Ascending aorta (tissue), 2 donors: ENCODE measurements around the gene SNCG. TPM values are rescaled to one million over a fixed set of nuclear protein-coding genes. Genes with fewer than 3 reads are reported as not detected.

Experiments
- DNase-seq, 2 donors: peaks; one replicate each; pipeline ENCODE4 v3.0.0-alpha.2; 2019; ENCODE audit warnings: low spot score in 2 of 2
- H3K27ac ChIP-seq, 2 donors: fragments of 200-600 bp; sonication (generic); one replicate each; pipeline ENCODE4 v1.5.1; 2016 to 2017; ENCODE audit warnings: mild to moderate bottlenecking in 1 of 2
- H3K27me3 ChIP-seq: fragments of 200-600 bp; sonication (generic); one replicate; pipeline ENCODE4 v1.5.1; 2017
- H3K36me3 ChIP-seq, 2 donors: fragments of 200-600 bp; sonication (generic); one replicate each; pipeline ENCODE4 v1.5.1; 2016
- H3K4me1 ChIP-seq, 2 donors: fragments of 200-600 bp; sonication (generic); one replicate each; pipeline ENCODE4 v1.5.1; 2016 to 2017; ENCODE audit warnings: mild to moderate bottlenecking in 1 of 2
- H3K4me3 ChIP-seq, 2 donors: fragments of 200-600 bp; sonication (generic); one replicate each; pipeline ENCODE4 v1.5.1; 2016 to 2017; ENCODE audit warnings: mild to moderate bottlenecking in 1 of 2
- H3K9me3 ChIP-seq, 2 donors: fragments of 200-600 bp; sonication (generic); one replicate each; pipeline ENCODE4 v1.5.1; 2016
- intact Hi-C: fragments of 100-400 bp; cut with DNase I; formaldehyde crosslinking; loops from one replicate; pipeline ENCODE4 v1.15.1; 2023
- total RNA-seq: library from RNA; depleted of rRNA; stranded (reverse); fragments of >200 nt; gene quantifications from one replicate; pipeline ENCODE4 v1.1.0, GENCODE V29; 2016
- TF ChIP-seq, protein P1 (sequence below), 3 experiments: fragments of 200-600 bp in 2 of 3; fragments of 450-650 bp in 1 of 3; sonication (generic) in 2 of 3; IDR thresholded peaks; one replicate each; pipeline ENCODE4 v1.5.1; 2016 to 2019; ENCODE audit warnings: antibody characterized with exemption in 3 of 3, mild to moderate bottlenecking in 1 of 3, moderate library complexity in 1 of 3

Gene SNCG
- total RNA-seq, 1 donor from 2014 or later: 250 TPM

GRCh38 chr10:86961481-86962091 is 3.2 kb downstream of the SNCG start:
- Histone ChIP-seq H3K4me1 (peaks cover 27 to 56% of the 10 kb centered on the region in 2 donors), H3K27ac (no peak overlapping the region), H3K4me3 (no peak overlapping the region), H3K27me3 (no peaks in the 10 kb centered on the region), H3K36me3 (no peaks in the 10 kb centered on the region), H3K9me3 (no peaks in the 10 kb centered on the region)
- peak in 1 of 2 donors; percentile 63 for DNase-seq
- intact Hi-C loops: loop anchor here (5.0 kb wide), 1 partner anchor 269 kb away; no protein-coding TSS in a partner anchor
- TF ChIP-seq, protein P1, sequence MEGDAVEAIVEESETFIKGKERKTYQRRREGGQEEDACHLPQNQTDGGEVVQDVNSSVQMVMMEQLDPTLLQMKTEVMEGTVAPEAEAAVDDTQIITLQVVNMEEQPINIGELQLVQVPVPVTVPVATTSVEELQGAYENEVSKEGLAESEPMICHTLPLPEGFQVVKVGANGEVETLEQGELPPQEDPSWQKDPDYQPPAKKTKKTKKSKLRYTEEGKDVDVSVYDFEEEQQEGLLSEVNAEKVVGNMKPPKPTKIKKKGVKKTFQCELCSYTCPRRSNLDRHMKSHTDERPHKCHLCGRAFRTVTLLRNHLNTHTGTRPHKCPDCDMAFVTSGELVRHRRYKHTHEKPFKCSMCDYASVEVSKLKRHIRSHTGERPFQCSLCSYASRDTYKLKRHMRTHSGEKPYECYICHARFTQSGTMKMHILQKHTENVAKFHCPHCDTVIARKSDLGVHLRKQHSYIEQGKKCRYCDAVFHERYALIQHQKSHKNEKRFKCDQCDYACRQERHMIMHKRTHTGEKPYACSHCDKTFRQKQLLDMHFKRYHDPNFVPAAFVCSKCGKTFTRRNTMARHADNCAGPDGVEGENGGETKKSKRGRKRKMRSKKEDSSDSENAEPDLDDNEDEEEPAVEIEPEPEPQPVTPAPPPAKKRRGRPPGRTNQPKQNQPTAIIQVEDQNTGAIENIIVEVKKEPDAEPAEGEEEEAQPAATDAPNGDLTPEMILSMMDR (IDR thresholded peaks at IDR 0.05): no peak

GRCh38 chr10:86962136-86962980 is 4.0 kb downstream of the SNCG start:
- TF ChIP-seq, protein P1 (IDR thresholded peaks at IDR 0.05): no peak
- H3K4me1 ChIP-seq: peaks cover 26 to 56% of the 10 kb centered on the region in 2 donors
- intact Hi-C loops: loop anchor here (5.0 kb wide), 1 partner anchor 270 kb away; no protein-coding TSS in a partner anchor

GRCh38 chr10:86962981-86963310 is 4.5 kb downstream of the SNCG start:
- Histone ChIP-seq H3K9me3 (no peaks in the 10 kb centered on the region), H3K4me1 (peaks cover 24 to 57% of the 10 kb centered on the region in 2 donors), H3K27me3 (no peaks in the 10 kb centered on the region), H3K27ac (peak overlapping the region in 1 of 2 donors; percentile 70), H3K36me3 (no peaks in the 10 kb centered on the region), H3K4me3 (no peak overlapping the region)
- intact Hi-C loops: loop anchor here (5.0 kb wide), 1 partner anchor 271 kb away; no protein-coding TSS in a partner anchor
- no peak for DNase-seq
- TF ChIP-seq, protein P1 (IDR thresholded peaks at IDR 0.05): no peak

More at GRCh38 chr10:86962136-86962980, 4.0 kb downstream of the SNCG start:
- Histone ChIP-seq H3K36me3 (no peaks in the 10 kb centered on the region), H3K4me3 (no peak overlapping the region), H3K27me3 (no peaks in the 10 kb centered on the region), H3K9me3 (no peaks in the 10 kb centered on the region), H3K27ac (peak overlapping the region in 1 of 2 donors; percentile 31)
- no peak for DNase-seq

DNA sequence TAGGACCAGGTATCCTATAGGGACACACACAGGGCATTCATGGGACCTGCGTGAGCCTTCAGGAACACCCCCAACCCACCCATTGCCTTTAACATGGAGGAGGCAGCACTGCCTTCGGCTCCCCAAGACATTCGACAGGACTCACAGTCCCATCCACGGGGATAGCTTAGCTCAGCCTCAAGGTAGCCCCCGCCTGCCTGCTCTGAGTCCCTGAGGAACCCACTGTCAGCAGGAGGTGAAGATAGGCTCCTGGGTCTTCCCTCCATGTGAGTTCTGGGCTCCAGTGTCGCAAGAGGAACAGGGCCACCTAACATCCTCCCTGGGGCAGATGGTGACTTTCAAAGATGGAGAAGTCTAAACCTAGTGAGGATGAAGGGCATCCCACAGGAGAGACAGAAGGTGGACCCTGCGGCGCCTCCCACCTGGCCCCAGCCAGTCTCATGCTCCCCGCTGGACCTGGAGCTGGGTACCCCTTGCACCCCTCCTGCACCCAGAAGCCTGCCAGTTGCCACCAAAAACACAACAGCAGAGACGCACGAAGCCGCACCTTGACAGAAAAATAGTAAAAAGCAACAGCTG is 5.0 kb downstream of the SNCG start:
- peaks cover 21 to 53% of the 10 kb centered on the region in 2 donors for H3K4me1 ChIP-seq
- H3K36me3 ChIP-seq: no peaks in the 10 kb centered on the region
- H3K27ac ChIP-seq: peak overlapping the region; percentile 49 to 70
- H3K27me3 ChIP-seq: no peaks in the 10 kb centered on the region
- peak in 1 of 2 donors; percentile 61 for DNase-seq
- no peak overlapping the region for H3K4me3 ChIP-seq
- intact Hi-C loops: loop anchor here (5.0 kb wide), 1 partner anchor 271 kb away; no protein-coding TSS in a partner anchor
- TF ChIP-seq, protein P1 (IDR thresholded peaks at IDR 0.05): no peak
- H3K9me3 ChIP-seq: no peaks in the 10 kb centered on the region

DNA sequence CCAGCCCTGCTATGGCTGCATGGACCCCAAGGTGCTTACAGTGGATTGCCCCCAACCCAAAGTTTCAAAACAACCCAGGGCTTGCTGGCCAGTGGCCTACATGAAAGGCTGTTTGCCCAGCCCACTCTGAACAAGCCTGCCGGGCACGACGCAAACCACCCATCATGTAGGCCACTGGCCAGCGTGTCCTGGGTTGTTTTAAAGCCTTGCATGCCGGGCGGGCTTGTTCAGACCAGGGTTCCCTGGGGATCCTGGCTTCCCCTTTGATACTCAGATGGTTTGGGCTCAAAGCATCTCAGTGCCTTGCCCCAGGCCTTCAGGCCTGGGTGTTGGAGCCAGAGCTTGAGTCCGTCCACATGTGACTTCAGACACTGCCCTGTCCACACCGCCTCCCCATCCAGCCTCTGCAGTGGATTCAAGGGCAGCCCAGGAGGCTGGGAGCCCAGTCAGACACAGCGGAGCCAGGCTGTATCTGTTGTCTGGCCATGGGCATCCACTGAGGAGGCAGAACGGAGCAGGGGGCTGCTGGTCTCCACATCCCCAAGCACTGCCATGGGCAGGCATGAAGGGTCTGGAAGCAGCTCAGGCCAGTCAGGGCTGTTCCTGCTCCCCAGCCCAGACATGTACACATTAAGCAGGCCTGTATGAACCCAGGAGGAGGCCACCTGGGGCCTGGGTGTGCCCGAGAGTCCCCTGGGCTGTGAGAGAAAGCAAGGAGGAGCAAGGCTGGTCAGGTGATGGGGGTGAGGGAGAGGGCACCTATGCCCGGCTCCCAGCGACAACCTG is 5.9 kb downstream of the SNCG start:
- Histone ChIP-seq H3K4me1 (peaks cover 16 to 46% of the 10 kb centered on the region in 2 donors), H3K27ac (peak overlapping the region; percentile 49 to 70), H3K27me3 (no peaks in the 10 kb centered on the region), H3K4me3 (no peak overlapping the region), H3K36me3 (no peaks in the 10 kb centered on the region), H3K9me3 (no peaks in the 10 kb centered on the region)
- intact Hi-C loops: loop anchor here (5.0 kb wide), 1 partner anchor 272 kb away; no protein-coding TSS in a partner anchor
- peak in 1 of 2 donors; percentile 63 for DNase-seq
- TF ChIP-seq, protein P1 (IDR thresholded peaks at IDR 0.05): no peak
